CD4-positive, alpha-beta T cell treated with Interleukin-1 beta for 1 hour (primary cell): ENCODE measurements around the gene ZNF717.
"Not testable (repeated sequence)": the region's sequence is repeated elsewhere in the genome, so short reads cannot be mapped to it uniquely, and the experiment has no call there.

Experiments
- DNase-seq, 2 donors: peaks; one replicate each; pipeline ENCODE4 v3.0.0-alpha.2; 2020 to 2022

The ZNF717 gene

GRCh38 chr3:75785081-75785755 is at the start of gene ZNF717:
ZNF717 (minus strand) TSS chr3:75785549; CDS start chr3:75783362, 2,187 bp downstream.
- DNase-seq: peak; percentile 93 to 94

- not testable (repeated sequence) for DNase-seq
Observed at GRCh38 chr3:75831076-75831475, 45.7 kb upstream of the ZNF717 start.

- DNase-seq: not testable (repeated sequence)
Observed at GRCh38 chr3:75818019-75818418, 32.7 kb upstream of the ZNF717 start.

GRCh38 chr3:75816287-75817180 is 31.2 kb upstream of the ZNF717 start:
- not testable (repeated sequence) for DNase-seq

GRCh38 chr3:75814797-75815196 is 29.4 kb upstream of the ZNF717 start:
- no peak for DNase-seq

GRCh38 chr3:75782506-75782905 is 2.8 kb downstream of the ZNF717 start:
- DNase-seq: no peak

GRCh38 chr3:75781079-75781745 is 4.1 kb downstream of the ZNF717 start:
- no peak for DNase-seq

- DNase-seq: not testable (repeated sequence)
Observed at GRCh38 chr3:75777742-75778141, 7.6 kb downstream of the ZNF717 start.

- not testable (repeated sequence) for DNase-seq
Observed at GRCh38 chr3:75771631-75772030, 13.7 kb downstream of the ZNF717 start.

- DNase-seq: no peak
Observed at GRCh38 chr3:75768303-75769017, 16.9 kb downstream of the ZNF717 start.

GRCh38 chr3:75737831-75738493 is 47.4 kb downstream of the ZNF717 start:
- DNase-seq: no peak

- DNase-seq: no peak
Observed at GRCh38 chr3:75727985-75728384, 57.4 kb downstream of the ZNF717 start.

GRCh38 chr3:75692061-75692460 is 93.3 kb downstream of the ZNF717 start:
- no peak for DNase-seq

GRCh38 chr3:75687323-75687722 is 98.0 kb downstream of the ZNF717 start:
- no peak for DNase-seq
